Smooth muscle cell (in vitro differentiated cells): ENCODE data around the gene ACOT11. TPM values are rescaled to one million over a fixed set of nuclear protein-coding genes. Genes with fewer than 3 reads are reported as not detected.

Experiments used
- DNase-seq: peaks from one replicate; lab custom pipeline; 2025; ENCODE audit not compliant: unreplicated experiment; lab: John Stamatoyannopoulos, UW
- H2AFZ ChIP-seq: fragments of 200-600 bp; sonication (generic); 2 replicates; pipeline ENCODE4 v1.6.0; 2016; ENCODE audit warnings: antibody characterized with exemption, low read depth, mild to moderate bottlenecking
- H3F3A ChIP-seq: fragments of 200-600 bp; sonication (generic); 2 replicates; pipeline ENCODE4 v1.6.0; 2017; ENCODE audit warnings: antibody characterized with exemption, low read depth
- H3K27ac ChIP-seq: fragments of 200-600 bp; sonication (generic); 2 replicates; pipeline ENCODE4 v1.5.1; 2016; ENCODE audit warnings: low read depth, mild to moderate bottlenecking
- H3K27me3 ChIP-seq: fragments of 200-600 bp; sonication (generic); 2 replicates; pipeline ENCODE4 v1.6.1; 2016; ENCODE audit warnings: low read depth, mild to moderate bottlenecking
- H3K36me3 ChIP-seq: fragments of 200-600 bp; sonication (generic); 2 replicates; pipeline ENCODE4 v1.5.1; 2016; ENCODE audit warnings: low read depth
- H3K4me1 ChIP-seq: fragments of 200-600 bp; sonication (generic); 2 replicates; pipeline ENCODE4 v1.5.1; 2016; ENCODE audit warnings: low read depth
- H3K4me2 ChIP-seq: fragments of 200-600 bp; sonication (generic); 2 replicates; pipeline ENCODE4 v1.6.0; 2016; ENCODE audit warnings: mild to moderate bottlenecking
- H3K4me3 ChIP-seq: fragments of 200-600 bp; sonication (generic); 2 replicates; pipeline ENCODE4 v1.5.1; 2016; ENCODE audit warnings: mild to moderate bottlenecking
- H3K79me2 ChIP-seq: fragments of 200-600 bp; sonication (generic); 2 replicates; pipeline ENCODE4 v1.6.0; 2016; ENCODE audit warnings: low read depth, mild to moderate bottlenecking
- H3K9ac ChIP-seq: fragments of 200-600 bp; sonication (generic); 2 replicates; pipeline ENCODE4 v1.6.0; 2016; ENCODE audit warnings: low read depth
- H3K9me3 ChIP-seq: fragments of 200-600 bp; sonication (generic); replicated peaks from 2 replicates; pipeline ENCODE4 v1.5.1; 2016; ENCODE audit warnings: low read depth
- H4K20me1 ChIP-seq: fragments of 200-600 bp; sonication (generic); 2 replicates; pipeline ENCODE4 v1.6.0; 2016; ENCODE audit warnings: low read depth
- WGBS: methylation state at CpG from one replicate; pipeline ENCODE4 v1.1.7; 2016; ENCODE audit warnings: low lambda C conversion rate; 5-methylcytosine and 5-hydroxymethylcytosine counted together
- polyA plus RNA-seq: library from polyadenylated mRNA; unstranded; fragments of >200 nt; fragmentation: Nextera tagmentation; extraction: Ambion mirVana; gene quantifications from 2 replicates; pipeline ENCODE4 v1.2.1, GENCODE V29; 2016
- total RNA-seq: library from RNA; depleted of rRNA; stranded (reverse); fragments of >200 nt; gene quantifications from 2 replicates; pipeline ENCODE4 v1.2.3, GENCODE V29; 2014
- TF ChIP-seq, protein P1 (sequence below): fragments of 200-600 bp; sonication (generic); IDR thresholded peaks from 2 replicates; pipeline ENCODE4 v1.5.1; 2017; ENCODE audit warnings: borderline replicate concordance, mild to moderate bottlenecking, antibody characterized with exemption; ENCODE audit not compliant: insufficient read depth, poor library complexity, severe bottlenecking

Gene ACOT11
- total and polyA plus RNA-seq, 2 experiments from 2014 or later = 1.6 to 4.8 TPM

DNA sequence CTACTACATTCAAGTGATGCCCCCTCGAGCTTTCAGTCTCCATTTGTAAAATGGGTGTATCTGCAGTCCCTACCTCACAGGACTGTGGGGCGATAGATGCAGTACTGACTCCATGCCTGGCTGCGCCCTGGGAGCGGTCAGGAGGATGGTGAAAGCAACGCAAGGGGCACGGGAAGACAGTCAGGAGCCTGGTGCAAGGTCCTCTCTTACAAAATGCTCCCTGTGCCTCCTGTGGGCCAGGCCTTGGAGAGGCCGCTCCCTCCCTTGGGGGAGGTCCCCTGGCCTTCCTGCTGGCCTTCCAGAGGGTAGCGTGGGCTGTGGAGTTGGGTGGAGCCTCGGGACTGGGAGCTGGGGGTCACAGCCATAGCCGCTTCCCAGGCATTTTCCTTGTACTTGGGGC lies 53.7 kb downstream of the ACOT11 start:
- no peak for DNase-seq
- Histone ChIP-seq H3K27ac (no peak overlapping the region), H3K9ac (no peak overlapping the region), H3K36me3 (no peaks in the 10 kb centered on the region), H4K20me1 (no peaks in the 10 kb centered on the region), H3K9me3 (no peaks in the 10 kb centered on the region), H3K4me3 (no peak overlapping the region), H3K79me2 (no peaks in the 10 kb centered on the region), H2AFZ (no peak overlapping the region), H3K4me1 (no peaks in the 10 kb centered on the region), H3K27me3 (no peaks in the 10 kb centered on the region), H3F3A (no peaks in the 10 kb centered on the region), H3K4me2 (no peak overlapping the region)
- TF ChIP-seq, protein P1, sequence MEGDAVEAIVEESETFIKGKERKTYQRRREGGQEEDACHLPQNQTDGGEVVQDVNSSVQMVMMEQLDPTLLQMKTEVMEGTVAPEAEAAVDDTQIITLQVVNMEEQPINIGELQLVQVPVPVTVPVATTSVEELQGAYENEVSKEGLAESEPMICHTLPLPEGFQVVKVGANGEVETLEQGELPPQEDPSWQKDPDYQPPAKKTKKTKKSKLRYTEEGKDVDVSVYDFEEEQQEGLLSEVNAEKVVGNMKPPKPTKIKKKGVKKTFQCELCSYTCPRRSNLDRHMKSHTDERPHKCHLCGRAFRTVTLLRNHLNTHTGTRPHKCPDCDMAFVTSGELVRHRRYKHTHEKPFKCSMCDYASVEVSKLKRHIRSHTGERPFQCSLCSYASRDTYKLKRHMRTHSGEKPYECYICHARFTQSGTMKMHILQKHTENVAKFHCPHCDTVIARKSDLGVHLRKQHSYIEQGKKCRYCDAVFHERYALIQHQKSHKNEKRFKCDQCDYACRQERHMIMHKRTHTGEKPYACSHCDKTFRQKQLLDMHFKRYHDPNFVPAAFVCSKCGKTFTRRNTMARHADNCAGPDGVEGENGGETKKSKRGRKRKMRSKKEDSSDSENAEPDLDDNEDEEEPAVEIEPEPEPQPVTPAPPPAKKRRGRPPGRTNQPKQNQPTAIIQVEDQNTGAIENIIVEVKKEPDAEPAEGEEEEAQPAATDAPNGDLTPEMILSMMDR = no peak
- WGBS = 93% methylated on average over 10 of the region's 10 CpGs

DNA sequence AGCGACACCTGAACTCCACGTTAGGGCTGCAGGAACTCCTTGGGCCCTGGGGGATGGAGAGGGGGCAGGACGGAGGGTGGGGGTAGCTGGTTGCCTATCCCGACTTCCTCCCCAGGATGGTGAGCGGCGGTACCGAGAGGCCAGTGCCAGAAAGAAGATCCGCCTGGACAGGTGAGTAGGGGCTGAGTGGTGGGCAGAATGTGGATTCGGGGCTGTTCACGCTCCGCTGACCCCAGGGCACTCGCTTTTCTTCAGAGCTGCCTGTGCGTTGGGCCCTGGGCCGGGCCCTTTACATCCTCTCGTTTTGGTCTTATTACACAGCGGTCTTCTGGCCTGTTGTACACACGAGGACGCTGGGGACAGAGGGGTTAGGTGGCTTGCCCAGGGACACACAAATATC lies 54.5 kb downstream of the ACOT11 start:
- no peak overlapping the region for H3K9ac ChIP-seq
- H3K4me3 ChIP-seq = no peak overlapping the region
- H3K4me2 ChIP-seq = no peak overlapping the region
- no peaks in the 10 kb centered on the region for H3K79me2 ChIP-seq
- no peak overlapping the region for H3K27ac ChIP-seq
- no peaks in the 10 kb centered on the region for H3K27me3 ChIP-seq
- no peak for DNase-seq
- H3K9me3 ChIP-seq = no peaks in the 10 kb centered on the region
- no peaks in the 10 kb centered on the region for H4K20me1 ChIP-seq
- H3K4me1 ChIP-seq = no peaks in the 10 kb centered on the region
- H2AFZ ChIP-seq = no peak overlapping the region
- no peaks in the 10 kb centered on the region for H3F3A ChIP-seq
- no peaks in the 10 kb centered on the region for H3K36me3 ChIP-seq
- WGBS = 97% methylated on average over 16 of the region's 18 CpGs
- TF ChIP-seq, protein P1 = no peak

DNA sequence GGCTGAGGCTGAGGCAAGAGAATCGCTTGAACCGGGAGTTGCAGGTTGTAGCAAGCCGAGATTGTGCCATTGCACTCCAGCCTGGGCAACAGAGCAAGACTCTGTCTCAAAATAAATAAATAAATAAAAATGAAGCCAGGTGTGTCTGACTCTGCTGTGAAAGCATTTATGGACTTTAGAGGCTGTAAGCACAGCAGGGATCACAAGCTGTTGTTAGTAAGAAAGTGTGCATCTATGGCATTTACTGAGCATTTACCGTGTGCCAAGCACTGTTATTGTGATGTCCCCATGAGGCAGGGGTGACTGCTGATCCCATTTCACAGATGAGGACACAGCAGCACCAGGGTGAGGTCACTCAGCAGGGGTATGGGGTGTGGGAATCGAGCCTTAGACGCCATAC lies 55.2 kb downstream of the ACOT11 start:
- Histone ChIP-seq H3K9me3 (no peaks in the 10 kb centered on the region), H4K20me1 (no peaks in the 10 kb centered on the region), H3F3A (no peaks in the 10 kb centered on the region), H3K36me3 (no peaks in the 10 kb centered on the region), H3K4me2 (no peak overlapping the region), H3K9ac (no peak overlapping the region), H3K4me1 (no peaks in the 10 kb centered on the region), H3K27ac (no peak overlapping the region), H2AFZ (no peak overlapping the region), H3K4me3 (no peak overlapping the region), H3K27me3 (no peaks in the 10 kb centered on the region), H3K79me2 (no peaks in the 10 kb centered on the region)
- TF ChIP-seq, protein P1 = no peak
- 91% methylated on average over 6 of the region's 6 CpGs for WGBS
- no peak for DNase-seq

DNA sequence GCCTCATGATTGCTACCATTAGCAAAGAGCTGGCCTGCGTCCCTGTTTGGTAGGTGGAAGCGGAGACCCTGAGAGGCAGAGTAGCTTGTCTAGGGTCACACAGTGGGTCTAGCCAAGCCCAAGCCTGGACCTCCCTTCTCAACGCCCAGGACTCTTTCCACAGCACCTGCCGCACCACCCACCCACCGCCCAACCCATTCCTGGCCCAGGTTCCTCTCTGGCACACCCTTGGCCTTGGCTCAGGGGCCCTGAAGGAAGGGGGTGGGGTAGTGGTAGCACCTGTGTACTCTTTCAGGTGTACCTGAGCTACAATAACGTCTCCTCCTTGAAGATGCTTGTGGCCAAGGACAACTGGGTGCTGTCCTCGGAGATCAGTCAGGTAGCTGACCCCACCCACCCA lies 56.0 kb downstream of the ACOT11 start:
- 94% methylated on average over 7 of the region's 7 CpGs for WGBS
- no peak overlapping the region for H3K27ac ChIP-seq
- H3K36me3 ChIP-seq = no peaks in the 10 kb centered on the region
- DNase-seq = no peak
- no peaks in the 10 kb centered on the region for H4K20me1 ChIP-seq
- no peaks in the 10 kb centered on the region for H3K9me3 ChIP-seq
- no peak overlapping the region for H3K9ac ChIP-seq
- no peak overlapping the region for H3K4me2 ChIP-seq
- no peak overlapping the region for H2AFZ ChIP-seq
- H3K27me3 ChIP-seq = no peaks in the 10 kb centered on the region
- TF ChIP-seq, protein P1 = no peak
- H3K79me2 ChIP-seq = no peaks in the 10 kb centered on the region
- H3K4me1 ChIP-seq = no peaks in the 10 kb centered on the region
- H3F3A ChIP-seq = no peaks in the 10 kb centered on the region
- H3K4me3 ChIP-seq = no peak overlapping the region
